Head of caudate nucleus (tissue), 42 donors: ENCODE measurements around the gene LTBP1.

Source experiments
- DNase-seq, 42 donors: peaks; one replicate each; pipeline versions ENCODE4 v3.0.0 to v3.0.0-alpha.2; 2020 to 2021; ENCODE audit warnings: mixed read lengths in 7 of 42
- intact Hi-C: fragments of 100-400 bp; cut with DNase I; formaldehyde crosslinking; loops from one replicate; pipeline ENCODE4 v1.15.0; 2022

The LTBP1 gene

DNA sequence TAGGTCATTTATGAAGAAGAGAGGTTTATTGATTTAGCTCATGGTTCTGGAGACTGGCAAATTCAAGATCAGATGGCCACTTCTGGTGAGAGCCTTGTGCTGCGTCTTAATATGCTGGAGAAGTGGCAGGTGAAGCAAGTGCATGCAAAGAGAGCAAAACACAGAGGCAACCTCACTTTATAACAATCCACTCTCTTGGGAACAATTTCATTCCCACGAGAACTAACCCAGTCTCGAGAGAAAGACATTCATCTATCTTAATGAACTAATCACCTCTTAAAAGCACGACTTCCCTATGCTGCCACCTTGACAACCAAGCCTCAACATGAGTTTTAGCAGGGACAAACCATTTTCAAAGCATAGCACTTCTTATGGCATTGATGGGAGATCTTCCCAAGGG lies 343.2 kb downstream of the LTBP1 start:
- intact Hi-C loops = no loop called here

DNA sequence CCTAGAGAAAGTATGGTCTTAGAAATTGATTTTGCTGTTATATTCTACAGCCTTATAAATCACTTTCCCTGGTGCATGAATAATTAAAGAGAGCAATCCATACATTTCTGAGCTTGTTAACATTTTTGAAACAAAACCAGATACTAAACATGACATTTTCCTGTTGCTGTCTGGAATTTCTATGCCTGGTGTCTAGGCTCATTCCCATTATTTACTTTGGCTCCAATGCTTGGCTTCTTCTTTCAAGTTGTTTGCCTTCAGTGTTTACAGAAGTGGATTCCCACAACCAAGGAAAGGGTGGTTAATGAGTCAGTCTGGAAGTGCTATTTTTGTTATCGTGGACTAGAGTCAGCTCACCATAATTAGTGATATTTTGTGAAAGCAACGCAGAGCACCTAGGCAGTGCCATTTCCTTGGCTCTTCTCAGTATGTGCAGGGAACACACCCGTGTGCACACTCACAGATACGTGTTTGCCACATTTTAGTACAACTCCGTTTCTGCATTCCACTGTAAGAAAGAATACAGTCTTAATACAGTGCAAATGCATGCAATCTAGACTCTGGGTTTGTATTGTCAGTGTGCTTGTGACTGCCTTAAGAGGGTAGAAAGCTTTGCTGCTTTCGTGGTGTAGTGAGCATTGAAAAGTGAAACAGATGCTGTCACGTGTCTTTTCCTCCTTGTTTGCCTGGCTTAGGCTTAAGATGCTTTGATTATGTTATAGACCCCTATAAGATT lies 344.7 kb downstream of the LTBP1 start:
- peak in 1 of 42 donors; percentile 3 for DNase-seq
- intact Hi-C loops = no loop called here

More for the DNA sequence above, 343.2 kb downstream of the LTBP1 start:
- no peak for DNase-seq

DNA sequence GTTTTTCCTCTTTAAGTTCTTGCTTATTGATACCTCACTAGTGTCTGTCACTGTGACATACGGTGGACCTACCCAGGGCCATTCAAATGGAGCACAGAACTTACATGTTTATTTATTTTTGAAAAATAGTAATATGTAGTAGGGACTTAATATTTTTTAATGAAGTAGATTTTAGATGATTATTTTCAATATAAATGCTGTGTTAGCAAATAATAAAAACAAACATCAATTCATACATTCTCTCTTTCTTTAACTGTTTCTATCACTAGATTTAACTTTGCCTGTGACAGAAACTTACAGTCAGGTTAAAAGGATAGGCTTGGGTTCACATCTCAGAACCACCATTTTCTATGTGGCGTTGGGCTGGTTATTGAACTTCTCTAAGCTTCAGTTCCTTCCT lies 345.3 kb downstream of the LTBP1 start:
- intact Hi-C loops = no loop called here
- no peak for DNase-seq

DNA sequence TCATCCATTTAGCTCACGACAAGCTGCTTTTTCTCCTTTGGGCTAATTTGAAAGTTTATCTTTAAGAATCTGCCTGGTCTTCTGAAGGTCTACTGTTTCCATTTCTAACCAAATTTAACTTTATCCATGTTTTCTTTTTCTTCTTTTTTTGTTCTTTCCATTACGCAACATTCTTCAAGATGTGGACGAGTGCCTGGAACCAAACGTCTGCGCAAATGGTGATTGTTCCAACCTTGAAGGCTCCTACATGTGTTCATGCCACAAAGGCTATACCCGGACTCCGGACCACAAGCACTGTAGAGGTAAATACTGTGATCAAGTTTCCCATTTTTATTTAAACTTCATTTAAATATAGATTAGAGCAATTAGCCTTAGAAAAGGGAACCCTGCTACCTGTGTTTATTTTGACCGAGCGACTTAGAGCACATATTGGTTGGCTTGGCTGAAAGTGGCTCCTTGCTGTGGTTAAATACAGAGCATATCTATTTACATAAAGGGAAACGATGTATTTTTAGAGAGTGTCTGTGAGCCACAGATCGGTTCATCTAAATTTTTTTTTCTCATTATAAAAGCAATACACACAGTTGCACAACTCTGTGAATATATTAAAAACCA lies 346.3 kb downstream of the LTBP1 start:
- intact Hi-C loops = no loop called here
- no peak for DNase-seq

DNA sequence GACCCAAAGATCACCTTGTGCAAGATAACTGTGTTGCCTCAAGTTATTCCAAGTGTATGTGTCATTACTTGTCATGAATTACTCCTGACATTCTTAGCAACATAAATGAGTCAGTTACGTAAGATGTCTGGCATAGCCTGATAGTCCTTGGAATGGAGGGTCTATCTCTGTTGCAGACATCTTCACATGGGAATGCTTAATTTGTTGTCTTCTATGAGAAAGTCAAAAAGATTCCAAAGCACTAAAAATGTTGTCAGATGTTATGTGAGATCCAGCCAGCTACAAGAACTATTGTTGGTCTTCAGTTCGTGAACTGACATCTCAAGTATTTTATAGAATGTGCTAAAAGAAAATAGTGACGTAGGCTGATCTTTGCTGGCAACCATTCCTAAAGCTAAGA lies 351.5 kb downstream of the LTBP1 start:
- no peak for DNase-seq

DNA sequence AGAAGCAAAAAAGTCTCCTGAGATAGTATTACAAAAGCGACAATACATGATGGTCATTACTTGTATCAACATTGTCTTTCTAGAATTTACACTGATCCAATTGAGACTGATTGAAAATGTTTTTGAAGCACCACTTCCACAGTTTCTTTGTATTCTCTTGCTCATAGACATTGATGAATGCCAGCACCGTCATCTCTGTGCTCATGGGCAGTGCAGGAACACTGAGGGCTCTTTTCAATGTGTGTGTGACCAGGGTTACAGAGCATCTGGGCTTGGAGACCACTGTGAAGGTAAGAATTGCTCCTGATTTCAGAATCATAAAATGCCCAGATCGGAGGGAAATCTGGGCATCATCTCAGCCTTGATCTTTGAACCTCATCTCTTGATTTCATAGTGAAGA lies 354.6 kb downstream of the LTBP1 start:
- no peak for DNase-seq
- intact Hi-C loops = no loop called here

More for the DNA sequence above, 351.5 kb downstream of the LTBP1 start:
- intact Hi-C loops = no loop called here

DNA sequence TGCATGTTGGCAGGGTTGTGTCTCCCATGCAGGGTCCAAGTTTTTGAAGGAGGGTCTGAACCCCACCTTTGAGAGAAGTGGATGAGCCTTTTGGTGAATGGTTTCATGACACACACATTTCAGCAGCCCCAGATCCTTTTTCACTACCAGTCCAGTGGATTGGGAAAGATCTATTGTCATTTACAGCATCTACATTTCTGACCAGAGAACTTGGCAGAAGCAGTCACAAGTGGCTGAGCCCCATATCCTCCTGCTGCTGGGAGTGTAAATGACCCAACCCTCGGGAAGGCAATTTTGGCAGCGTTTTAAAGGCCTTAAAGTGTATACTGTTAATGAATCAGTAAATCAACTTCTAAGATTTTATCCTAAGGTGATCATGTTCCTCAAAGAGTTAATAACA lies 355.6 kb downstream of the LTBP1 start:
- DNase-seq = no peak
- intact Hi-C loops = loop anchor here (1.0 kb wide), 1 partner anchor 9 kb away; no protein-coding TSS in a partner anchor

DNA sequence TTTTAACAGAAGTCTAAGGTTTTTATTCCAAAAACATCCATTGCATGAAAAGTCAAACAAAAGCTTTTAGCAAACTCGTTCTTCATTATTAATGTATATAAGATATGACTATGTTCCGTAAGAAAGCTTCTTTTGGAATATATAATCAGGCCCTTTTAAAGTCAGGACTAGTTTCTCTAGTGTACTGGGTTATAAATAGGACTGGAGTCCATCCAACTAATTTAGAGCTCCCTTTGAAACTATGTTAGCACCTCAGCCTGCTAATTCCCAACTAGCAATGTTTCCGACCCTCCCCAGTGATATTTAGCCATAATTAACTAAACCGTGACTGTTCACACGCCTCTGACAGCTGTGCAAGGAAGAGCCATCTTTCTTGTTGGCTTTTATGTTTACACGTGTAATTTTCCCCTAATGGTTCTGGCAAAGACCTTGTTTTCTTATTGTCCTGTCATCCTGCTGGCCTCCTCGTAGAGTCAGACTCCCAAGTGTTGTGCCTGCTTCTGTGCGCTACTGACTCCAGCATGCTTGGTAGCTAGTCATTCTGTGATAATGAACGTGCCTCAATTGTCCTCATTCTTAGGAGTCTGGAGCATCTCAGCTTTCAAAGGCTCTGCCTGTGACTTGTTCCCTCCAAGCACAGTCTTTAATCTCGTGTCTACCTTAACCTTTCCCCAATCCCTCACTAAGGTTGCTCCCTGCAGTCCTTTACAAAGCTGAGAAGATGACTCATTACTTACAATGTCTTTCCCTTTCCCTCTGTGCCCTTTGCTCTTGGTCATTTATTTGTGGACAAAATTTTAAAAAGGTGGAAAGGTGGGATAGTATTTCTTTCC lies 357.5 kb downstream of the LTBP1 start:
- intact Hi-C loops = no loop called here
- DNase-seq = no peak

DNA sequence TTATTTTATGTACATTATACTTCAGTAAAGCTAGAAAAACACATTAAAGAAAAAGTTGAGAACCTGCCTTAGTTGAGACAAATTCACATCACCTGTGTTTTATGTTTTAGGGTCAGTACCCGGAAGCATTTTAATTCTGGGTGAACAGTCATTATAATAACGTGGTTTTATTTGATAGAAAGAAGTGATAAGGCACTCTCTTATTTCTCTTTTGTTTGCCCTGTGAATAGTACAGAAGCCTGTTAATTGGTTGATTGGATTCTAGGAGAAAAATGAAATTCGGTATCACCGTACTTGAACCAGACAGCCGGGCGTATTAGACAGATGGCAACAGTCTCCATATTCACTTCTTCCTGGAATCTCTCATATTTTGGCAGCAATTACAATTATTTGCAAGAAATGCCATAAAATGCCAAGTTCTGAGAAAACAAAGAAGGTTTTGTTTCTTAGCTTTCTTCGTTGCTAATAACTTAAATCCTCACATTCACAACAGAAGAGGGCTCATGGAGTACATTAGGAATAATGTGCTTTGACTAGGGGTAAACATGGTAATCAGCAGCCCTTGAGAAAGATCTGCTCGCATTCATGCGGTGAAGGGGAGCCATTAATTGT lies 361.0 kb downstream of the LTBP1 start:
- DNase-seq = no peak
- intact Hi-C loops = no loop called here

DNA sequence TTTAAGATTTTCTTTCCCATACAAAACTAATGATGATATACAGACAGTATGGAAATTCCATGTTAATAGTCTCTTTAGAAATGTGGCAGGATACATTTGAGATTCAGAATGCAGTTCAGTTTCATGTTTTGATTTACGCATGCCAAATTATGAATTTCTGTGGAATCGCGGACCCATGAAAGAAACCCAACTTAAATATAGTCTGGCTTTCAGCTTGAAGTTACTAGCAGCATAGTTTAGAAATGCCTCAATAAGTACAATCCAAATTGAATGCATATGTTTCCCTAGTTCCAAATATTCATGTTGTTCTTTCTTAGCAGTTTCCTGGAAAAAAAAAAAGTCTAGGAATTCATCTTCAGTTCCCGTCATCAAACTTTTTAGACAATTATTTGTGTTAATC lies 365.6 kb downstream of the LTBP1 start:
- intact Hi-C loops = no loop called here
- no peak for DNase-seq

DNA sequence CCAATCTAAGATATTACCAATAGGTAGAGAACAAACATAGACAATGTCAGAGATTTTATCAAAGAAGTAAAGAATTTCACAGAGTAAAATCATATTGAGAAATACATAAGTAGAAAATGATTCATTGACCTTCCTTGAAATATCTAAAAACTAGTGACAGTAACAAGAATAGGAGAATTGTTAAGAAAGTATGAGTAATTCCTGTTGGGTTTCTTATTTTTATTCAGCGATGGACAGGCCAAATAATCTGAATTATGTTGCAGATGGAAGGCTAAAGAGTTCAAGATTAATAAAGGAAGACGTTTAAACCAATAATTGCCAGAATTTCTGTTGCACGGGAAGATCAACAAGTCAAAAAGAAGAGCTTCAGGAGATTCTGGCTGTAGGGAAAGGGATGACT lies 366.3 kb downstream of the LTBP1 start:
- no peak for DNase-seq
- intact Hi-C loops = no loop called here

DNA sequence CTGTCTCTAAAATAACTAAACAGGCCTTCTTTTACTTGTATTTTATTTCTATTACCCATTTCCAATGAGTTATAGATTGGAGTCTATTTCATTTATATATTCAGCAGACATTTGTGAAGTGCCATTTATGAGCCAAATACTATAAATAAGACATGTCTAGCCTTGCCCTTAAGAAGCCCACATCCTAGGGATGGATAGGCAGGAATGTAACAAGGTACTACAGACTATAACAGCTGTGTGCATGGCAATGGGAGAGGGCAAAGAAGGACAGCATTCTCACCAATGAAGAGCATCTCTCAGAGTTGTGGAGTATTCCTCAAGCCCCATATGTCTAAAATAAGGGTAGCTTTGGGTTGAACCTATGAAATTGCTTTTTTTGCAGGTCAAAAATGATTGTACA lies 367.8 kb downstream of the LTBP1 start:
- intact Hi-C loops = no loop called here
- no peak for DNase-seq

DNA sequence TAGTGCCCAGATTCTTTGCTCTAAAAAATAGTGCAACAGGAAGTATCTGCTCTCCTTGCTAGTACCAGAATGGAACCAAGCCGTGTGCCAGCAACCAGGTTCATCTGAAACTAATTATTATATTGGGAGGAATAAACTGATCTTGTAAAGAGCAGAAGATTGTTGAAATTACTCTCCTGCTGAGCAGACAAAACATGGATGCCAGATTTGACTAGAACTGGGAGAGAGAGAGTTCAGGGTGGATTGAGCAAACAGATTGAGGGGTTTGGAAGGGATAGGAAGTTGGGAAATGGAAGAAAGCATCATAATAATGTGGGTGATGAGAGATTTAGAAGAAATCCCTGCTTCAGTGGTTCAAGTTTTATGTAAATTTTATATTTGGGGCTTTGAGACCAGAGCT lies 369.6 kb downstream of the LTBP1 start:
- no peak for DNase-seq
- intact Hi-C loops = no loop called here

DNA sequence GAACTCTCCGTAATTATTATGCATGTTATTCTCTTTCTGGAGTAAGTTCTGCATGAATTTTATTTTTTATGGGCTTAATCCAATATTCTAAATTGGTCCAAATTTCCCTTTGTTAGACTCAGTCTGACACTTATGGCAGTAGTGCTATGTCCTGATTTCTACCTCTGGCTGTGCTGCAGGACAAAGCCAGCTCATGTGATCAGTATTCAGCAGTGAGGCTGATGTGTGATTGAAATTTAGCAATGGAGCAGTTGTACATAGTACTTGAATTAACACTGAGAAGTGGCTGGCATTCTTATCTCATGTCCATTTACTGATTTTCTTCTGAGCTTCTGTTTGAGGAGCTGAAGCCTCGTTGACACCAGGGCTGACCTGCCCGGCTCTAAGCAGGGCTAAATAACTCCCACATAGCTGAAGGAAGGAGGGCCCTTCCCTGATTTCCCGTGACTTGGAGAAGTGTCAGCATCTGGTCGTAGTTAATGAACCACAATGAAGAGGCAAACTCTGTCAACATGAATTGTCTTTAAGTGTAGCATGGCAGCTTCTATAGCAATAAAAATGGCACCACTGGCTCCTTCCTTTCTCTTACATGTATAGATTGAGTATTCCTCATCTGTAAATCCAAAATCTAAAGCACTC lies 370.7 kb downstream of the LTBP1 start:
- intact Hi-C loops = no loop called here
- DNase-seq = no peak

DNA sequence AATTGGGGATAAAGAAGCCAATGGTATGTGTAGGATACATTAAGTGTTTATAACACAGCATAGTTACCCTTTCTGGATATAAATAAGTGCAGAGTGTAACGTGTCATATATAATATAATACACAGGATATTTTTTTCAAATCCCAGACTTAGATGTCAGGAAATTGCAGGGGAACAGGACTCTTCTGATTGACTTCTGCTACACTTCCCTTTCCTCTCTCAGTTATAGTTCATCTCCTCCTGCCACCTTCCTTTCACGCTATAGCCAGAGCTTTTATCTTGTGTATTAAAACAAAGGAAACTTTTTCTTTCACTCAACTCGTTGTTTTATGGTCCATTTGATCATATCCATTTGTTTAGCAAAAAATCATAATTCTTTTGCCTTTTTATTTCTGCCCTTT lies 371.7 kb downstream of the LTBP1 start:
- intact Hi-C loops = no loop called here
- DNase-seq = no peak

DNA sequence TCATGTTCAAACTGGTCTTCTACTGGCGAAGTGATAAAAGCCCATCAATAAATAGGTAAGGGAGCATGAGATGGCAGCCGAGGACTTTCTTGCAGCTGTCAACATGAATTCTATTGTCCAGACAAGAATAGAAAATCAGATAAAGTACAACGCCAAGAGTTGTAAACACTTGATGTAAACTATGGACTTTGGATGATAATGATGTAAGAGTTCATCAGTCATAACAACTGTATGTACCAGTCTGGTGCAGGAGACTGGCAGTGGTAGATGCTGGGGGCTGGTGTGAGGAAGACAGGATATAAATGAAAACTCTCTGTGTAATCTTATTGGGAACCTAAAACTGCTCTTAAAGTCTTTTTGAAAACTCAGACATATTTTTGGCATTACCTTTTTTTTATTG lies 373.8 kb downstream of the LTBP1 start:
- intact Hi-C loops = no loop called here
- no peak for DNase-seq

DNA sequence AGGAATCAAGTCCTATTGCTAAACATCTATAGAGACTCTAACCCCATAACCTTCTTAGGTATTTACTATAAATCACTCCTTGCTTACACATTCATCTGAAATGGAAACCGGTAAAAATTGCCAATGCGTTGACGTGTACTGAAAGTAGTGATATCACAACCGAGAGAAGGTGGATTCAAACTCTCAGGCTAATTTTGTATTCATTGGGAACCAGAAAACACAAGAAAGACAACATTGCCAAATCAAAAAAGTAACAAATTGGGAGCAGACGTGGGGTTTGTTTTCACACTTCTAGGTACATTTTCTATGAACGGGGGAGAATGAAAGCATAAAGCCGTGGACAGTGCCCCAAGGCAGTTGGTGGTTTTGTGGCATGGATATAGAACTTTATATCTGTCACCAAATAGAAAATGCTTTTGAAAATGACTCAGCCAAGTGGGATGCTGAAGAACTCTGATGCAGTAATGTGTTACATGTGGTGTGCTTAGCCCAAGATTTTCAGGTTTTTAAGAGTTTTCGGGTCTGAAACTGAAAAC lies 374.6 kb downstream of the LTBP1 start:
- no peak for DNase-seq
- intact Hi-C loops = no loop called here

DNA sequence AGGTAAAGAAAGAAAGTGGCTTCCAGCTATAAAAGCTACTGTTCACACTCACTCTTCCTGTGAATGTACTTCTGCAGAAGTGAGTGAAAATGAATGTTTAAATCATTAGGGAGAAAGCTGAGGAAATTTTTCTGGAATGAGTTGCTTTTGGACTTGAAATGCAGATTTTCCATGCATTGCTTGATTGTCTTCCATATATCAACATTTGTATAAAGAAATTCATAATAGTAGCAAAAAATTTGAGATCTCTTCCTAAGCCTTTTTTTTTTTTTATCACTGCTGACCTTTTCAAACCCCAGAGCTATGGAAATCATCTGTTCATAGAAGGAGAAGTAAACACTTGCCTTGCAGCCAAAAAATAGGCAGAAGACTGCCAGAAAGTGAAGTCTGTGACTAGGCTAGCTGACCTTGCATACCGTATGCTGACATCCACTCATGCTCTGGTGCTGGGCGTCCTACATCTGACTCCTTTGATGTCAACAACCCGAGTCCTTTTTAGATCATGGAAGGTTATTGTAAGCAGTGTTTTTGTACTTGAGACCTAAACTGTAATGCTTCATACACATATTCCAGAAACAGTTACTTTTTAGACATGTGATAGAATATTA lies 375.2 kb downstream of the LTBP1 start:
- DNase-seq = no peak
- intact Hi-C loops = no loop called here

DNA sequence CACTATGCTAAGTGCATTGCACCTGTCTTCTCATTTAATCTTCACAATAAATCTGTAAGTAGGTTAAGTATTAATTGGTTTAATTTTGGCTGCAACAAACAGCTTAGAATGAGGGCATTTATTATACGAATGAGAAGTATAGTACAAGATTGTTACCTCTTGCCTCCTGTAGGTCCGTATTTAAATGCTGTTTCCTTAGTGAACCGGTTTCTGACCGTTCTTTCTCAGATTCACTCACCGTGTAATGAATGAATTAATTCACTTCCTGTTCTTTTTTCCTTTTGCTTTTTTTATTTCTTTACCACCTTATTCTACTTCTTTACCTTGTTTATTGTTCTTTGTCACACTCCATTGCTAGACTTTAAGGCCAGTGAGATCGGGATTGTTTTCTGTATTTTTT lies 375.9 kb downstream of the LTBP1 start:
- intact Hi-C loops = no loop called here

More for the DNA sequence above, 375.9 kb downstream of the LTBP1 start:
- no peak for DNase-seq
